Neural cell (in vitro differentiated cells): ENCODE data around the gene HIBADH.

Experiments used
- EP300 ChIP-seq: fragments of 450-650 bp; conservative IDR thresholded peaks from 2 replicates; pipeline ENCODE4 v1.6.1; 2014; ENCODE audit warnings: antibody characterized with exemption, mild to moderate bottlenecking, moderate library complexity; ENCODE audit not compliant: poor library complexity, severe bottlenecking
- EZH2 ChIP-seq: fragments of 200-600, 300-800 bp; shearing (Covaris generic), sonication (generic); IDR thresholded peaks from 2 replicates; pipeline ENCODE4 v1.6.1; 2014; ENCODE audit warnings: antibody characterized with exemption, low read length, borderline replicate concordance, mild to moderate bottlenecking; ENCODE audit not compliant: insufficient read depth, poor library complexity, severe bottlenecking
- MXI1 ChIP-seq: fragments of 450-650 bp; conservative IDR thresholded peaks from 2 replicates; pipeline ENCODE4 v1.6.1; 2014; ENCODE audit warnings: antibody characterized with exemption, mild to moderate bottlenecking; ENCODE audit not compliant: poor library complexity, severe bottlenecking
- POLR2AphosphoS5 ChIP-seq: IDR thresholded peaks from 2 replicates; pipeline ENCODE4 v1.6.1; 2012
- SMC3 ChIP-seq: fragments of 450-650 bp; conservative IDR thresholded peaks from 2 replicates; pipeline ENCODE4 v1.6.1; 2014; ENCODE audit warnings: antibody characterized with exemption, mild to moderate bottlenecking, moderate library complexity; ENCODE audit not compliant: poor library complexity
- TF ChIP-seq, protein P1 (sequence below): fragments of 450-650 bp; IDR thresholded peaks from 2 replicates; pipeline ENCODE4 v1.5.1; 2014; ENCODE audit warnings: antibody characterized with exemption, mild to moderate bottlenecking, moderate library complexity; ENCODE audit not compliant: poor library complexity, severe bottlenecking
- TF ChIP-seq, protein P2 (sequence below): IDR thresholded peaks from 2 replicates; pipeline ENCODE4 v1.6.1; 2012; ENCODE audit warnings: borderline replicate concordance

DNA sequence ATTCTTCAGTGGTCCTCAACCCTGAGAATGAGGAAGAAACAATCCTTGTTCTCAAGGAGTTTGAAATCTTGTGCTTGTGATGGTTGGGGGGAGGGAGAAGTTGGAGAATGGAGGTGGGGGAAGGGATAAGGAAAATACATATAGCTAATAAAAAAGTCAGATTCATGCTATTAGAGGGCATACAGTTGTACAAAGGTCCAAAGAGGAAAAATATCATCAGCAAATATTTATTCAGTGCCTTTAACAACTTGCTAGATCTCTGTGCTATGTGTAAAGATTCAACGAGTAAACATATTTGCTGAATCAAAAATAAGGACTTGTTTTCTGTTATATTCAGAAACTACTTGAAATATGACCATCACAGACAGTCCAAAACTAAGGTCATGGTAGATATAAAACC is 114.4 kb downstream of the HIBADH start:
- TF ChIP-seq, protein P1, sequence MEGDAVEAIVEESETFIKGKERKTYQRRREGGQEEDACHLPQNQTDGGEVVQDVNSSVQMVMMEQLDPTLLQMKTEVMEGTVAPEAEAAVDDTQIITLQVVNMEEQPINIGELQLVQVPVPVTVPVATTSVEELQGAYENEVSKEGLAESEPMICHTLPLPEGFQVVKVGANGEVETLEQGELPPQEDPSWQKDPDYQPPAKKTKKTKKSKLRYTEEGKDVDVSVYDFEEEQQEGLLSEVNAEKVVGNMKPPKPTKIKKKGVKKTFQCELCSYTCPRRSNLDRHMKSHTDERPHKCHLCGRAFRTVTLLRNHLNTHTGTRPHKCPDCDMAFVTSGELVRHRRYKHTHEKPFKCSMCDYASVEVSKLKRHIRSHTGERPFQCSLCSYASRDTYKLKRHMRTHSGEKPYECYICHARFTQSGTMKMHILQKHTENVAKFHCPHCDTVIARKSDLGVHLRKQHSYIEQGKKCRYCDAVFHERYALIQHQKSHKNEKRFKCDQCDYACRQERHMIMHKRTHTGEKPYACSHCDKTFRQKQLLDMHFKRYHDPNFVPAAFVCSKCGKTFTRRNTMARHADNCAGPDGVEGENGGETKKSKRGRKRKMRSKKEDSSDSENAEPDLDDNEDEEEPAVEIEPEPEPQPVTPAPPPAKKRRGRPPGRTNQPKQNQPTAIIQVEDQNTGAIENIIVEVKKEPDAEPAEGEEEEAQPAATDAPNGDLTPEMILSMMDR: no peak
- no peak for TF ChIP-seq SMC3
- no peak for TF ChIP-seq EZH2
- TF ChIP-seq MXI1: no peak
- no peak for TF ChIP-seq POLR2AphosphoS5
- TF ChIP-seq EP300: no peak
- TF ChIP-seq, protein P2, sequence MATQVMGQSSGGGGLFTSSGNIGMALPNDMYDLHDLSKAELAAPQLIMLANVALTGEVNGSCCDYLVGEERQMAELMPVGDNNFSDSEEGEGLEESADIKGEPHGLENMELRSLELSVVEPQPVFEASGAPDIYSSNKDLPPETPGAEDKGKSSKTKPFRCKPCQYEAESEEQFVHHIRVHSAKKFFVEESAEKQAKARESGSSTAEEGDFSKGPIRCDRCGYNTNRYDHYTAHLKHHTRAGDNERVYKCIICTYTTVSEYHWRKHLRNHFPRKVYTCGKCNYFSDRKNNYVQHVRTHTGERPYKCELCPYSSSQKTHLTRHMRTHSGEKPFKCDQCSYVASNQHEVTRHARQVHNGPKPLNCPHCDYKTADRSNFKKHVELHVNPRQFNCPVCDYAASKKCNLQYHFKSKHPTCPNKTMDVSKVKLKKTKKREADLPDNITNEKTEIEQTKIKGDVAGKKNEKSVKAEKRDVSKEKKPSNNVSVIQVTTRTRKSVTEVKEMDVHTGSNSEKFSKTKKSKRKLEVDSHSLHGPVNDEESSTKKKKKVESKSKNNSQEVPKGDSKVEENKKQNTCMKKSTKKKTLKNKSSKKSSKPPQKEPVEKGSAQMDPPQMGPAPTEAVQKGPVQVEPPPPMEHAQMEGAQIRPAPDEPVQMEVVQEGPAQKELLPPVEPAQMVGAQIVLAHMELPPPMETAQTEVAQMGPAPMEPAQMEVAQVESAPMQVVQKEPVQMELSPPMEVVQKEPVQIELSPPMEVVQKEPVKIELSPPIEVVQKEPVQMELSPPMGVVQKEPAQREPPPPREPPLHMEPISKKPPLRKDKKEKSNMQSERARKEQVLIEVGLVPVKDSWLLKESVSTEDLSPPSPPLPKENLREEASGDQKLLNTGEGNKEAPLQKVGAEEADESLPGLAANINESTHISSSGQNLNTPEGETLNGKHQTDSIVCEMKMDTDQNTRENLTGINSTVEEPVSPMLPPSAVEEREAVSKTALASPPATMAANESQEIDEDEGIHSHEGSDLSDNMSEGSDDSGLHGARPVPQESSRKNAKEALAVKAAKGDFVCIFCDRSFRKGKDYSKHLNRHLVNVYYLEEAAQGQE: no peak
